Forelimb muscle (tissue), 1 donor: ENCODE results near the gene GNAT2. TPM values are rescaled to one million over a fixed set of nuclear protein-coding genes. Genes with fewer than 3 reads are reported as not detected.
A peak's percentile ranks its signal among the peaks of the same experiment; 100 is the strongest.

Source experiments
- DNase-seq: peaks from one replicate; pipeline ENCODE4 v3.0.0-alpha.2; 2013; ENCODE audit warnings: low read depth
- polyA plus RNA-seq: library from polyadenylated mRNA; unstranded; fragments of 120-200 nt; gene quantifications from one replicate; pipeline ENCODE4 v1.2.1, GENCODE V29; 2013; ENCODE audit not compliant: insufficient read length

GNAT2 gene
- polyA plus RNA-seq, 1 donor = not detected

DNA sequence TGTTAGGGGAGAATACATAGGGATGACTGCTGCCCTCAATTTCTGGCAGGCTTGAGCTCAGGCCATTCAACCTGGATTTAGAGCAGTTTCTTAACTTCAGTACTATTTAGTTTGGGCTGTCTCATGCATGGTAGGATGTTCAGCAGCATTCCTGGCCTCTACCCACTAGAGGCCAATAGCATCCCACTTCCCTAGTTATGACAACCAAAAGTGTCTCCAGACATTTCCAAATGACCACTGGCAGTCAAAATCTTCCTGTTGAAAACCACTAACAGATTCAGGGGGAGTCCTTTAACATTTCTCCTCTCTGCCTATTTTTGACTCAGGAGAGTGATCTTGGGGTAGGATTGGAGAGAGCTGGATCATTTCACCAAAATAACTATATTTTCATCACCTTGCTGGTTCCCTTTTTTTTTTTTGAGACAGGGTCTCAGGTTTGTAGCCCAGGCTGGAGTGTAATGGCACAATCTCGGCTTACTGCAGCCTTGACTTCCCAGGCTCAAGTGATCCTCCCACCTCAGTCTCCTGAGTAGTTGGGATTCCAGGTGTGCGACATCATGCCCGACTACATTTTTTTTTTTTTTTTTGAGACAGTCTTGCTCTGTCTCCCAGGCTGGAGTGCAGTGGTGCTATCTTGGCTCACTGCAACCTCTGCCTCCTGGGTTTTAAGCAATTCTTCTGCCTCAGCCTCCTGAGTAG lies 8.7 kb downstream of the GNAT2 start:
- DNase-seq = no peak

DNA sequence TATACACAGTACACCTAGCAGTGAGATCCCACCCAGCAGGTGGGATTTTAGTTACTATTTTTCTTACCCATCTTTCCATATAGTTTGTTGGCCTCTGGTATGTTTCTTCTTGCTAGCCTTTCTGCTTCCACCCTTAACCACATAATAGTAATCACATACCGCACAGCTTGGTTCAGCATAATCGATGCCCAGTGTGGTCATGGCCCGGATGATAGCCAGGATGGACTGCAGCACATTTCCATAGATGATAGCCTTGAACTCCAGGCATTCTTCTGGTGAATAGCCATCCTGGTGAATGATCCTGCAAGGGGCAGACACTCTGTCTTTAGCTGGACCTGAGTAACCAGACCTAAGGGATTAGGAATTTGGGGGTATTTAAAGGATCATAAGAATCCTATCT lies 9.5 kb downstream of the GNAT2 start:
- DNase-seq = no peak

- DNase-seq = no peak
Observed at GRCh38 chr1:109605381-109605780, 14.0 kb downstream of the GNAT2 start.

GRCh38 chr1:109603229-109603628 lies 16.2 kb downstream of the GNAT2 start:
- DNase-seq = no peak

GRCh38 chr1:109598655-109599054 lies 20.8 kb downstream of the GNAT2 start:
- DNase-seq = no peak

GRCh38 chr1:109598156-109598555 lies 21.3 kb downstream of the GNAT2 start:
- DNase-seq = no peak

DNA sequence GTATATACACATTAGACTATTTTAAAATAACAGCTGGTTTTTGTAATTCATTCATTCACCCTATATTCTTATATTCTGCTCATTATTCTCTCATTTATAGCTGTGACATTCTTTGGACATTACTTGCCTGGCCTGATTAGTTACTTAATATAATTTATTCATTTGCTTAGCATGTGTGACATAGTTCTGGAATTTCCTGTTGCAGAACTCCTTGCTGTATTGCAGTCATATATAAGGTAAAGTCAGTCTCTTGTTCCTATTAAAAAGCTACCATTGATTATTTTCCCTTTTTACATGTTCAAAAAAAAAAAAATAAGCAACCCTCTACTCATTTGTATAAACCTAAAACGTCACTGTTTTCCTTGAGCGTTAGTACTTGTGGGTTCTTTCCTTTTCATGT lies 23.9 kb downstream of the GNAT2 start:
- DNase-seq = no peak

GRCh38 chr1:109592916-109593315 lies 26.5 kb downstream of the GNAT2 start:
- no peak for DNase-seq

GRCh38 chr1:109589679-109590078 lies 29.7 kb downstream of the GNAT2 start:
- DNase-seq = no peak

GRCh38 chr1:109589177-109589576 lies 30.2 kb downstream of the GNAT2 start:
- DNase-seq = no peak

DNA sequence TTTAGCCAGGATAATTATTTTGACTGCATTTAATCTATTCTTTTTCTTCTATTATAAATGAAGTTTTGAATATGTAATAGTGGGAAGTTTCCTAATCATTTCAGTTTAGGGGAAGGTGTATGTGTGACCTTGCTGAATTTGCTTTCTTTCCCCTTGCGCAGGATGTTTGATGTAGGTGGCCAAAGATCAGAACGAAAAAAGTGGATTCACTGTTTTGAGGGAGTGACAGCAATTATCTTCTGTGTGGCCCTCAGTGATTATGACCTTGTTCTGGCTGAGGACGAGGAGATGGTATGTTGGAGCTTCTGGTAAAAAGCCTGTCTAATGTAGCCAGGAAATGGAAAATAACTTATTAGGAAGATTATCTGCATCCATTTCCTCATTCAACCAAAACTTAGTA lies 33.4 kb downstream of the GNAT2 start:
- DNase-seq = no peak

DNA sequence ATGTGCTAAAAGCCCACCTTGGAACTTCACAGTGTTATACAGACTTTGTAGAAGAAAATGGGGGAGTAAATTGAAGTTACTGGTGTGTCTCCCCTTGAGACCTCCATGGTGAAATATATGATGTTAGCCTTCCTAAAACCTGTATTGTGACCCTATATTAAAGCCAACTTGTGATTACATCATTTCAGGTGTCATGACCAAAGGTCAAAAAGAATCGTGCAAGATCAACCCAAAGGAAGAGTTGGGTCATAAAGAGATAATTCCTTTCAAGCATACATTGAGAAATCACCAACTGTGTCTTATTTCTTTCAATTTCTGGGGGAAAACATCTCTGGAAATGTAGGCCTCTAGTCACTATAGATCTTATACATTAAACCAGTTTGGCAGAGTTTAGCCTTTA lies 34.6 kb downstream of the GNAT2 start:
- no peak for DNase-seq

GRCh38 chr1:109582021-109582420 lies 37.4 kb downstream of the GNAT2 start:
- no peak for DNase-seq

- DNase-seq = peak; percentile 5
Observed at GRCh38 chr1:109579491-109579890, 39.9 kb downstream of the GNAT2 start.

DNA sequence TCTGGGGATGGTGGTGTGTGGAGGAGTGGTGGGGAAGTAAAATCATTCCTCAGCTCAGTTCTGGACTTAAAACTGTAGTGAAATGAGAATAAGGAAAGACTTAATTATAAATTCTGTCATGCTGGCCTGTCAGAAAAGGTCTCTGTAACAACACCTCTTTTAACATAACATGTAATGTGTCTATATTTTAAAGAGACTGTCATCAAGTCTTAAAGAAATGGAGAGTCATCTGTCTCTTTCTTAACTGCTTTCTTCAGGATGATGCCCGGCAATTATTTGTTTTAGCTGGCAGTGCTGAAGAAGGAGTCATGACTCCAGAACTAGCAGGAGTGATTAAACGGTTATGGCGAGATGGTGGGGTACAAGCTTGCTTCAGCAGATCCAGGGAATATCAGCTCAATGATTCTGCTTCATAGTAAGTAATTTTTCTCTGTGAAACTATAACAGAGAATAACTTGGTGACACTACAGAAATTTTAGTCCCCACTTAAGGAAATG lies 40.4 kb downstream of the GNAT2 start:
- no peak for DNase-seq

DNA sequence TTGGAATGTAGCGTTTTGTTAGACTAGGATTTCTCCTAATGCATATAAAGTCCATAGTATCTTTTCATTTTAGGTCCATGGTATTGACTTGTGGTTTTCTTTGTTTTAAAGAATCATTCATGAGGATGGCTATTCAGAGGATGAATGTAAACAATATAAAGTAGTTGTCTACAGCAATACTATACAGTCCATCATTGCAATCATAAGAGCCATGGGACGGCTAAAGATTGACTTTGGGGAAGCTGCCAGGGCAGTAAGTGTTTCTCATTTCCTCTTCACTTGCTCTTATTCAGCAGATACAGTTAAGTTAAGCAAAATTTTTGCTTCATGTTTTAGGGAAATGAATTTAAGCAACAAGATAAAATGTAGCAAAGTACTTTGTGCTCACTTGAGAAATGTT lies 45.6 kb downstream of the GNAT2 start:
- DNase-seq = no peak

GRCh38 chr1:109570414-109570813 lies 49.0 kb downstream of the GNAT2 start:
- no peak for DNase-seq

GRCh38 chr1:109569323-109569722 lies 50.1 kb downstream of the GNAT2 start:
- no peak for DNase-seq

DNA sequence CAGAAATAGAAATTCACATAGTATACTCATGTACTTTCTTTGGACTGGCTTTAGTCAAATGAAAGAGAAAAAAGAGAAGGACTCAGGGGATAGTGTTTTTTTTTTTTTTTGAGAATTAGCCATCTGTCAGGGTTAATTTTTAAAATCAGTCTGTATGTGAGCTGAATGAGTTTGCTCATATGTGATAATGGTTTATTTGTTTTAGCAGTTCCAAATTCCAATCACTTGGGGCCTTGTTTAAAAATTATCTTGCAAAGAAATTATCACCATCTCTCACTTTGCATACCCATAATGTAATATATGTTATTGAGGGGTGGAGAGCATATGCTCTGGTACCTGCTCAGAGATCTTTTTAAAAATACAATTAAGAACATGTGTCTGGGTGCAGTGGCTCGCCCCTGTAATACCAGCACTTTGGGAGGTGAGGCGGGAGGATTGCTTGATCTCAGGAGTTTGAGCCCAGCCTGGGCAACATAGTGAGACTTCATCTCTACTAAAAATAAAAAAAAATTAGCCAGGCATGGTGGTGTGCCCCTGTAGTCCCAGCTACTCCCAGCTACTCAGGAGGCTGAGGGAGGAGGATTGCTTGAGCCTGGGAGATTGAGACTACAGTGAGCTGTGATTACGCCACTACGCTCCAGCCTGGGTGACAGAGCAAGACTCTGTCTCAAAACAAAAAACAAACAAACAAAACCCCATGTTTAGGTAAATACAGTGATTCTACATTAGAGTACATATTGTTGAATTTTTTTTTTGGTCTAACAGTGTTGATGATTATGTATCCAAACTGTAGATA lies 51.3 kb downstream of the GNAT2 start:
- no peak for DNase-seq

GRCh38 chr1:109566982-109567381 lies 52.4 kb downstream of the GNAT2 start:
- DNase-seq = no peak

DNA sequence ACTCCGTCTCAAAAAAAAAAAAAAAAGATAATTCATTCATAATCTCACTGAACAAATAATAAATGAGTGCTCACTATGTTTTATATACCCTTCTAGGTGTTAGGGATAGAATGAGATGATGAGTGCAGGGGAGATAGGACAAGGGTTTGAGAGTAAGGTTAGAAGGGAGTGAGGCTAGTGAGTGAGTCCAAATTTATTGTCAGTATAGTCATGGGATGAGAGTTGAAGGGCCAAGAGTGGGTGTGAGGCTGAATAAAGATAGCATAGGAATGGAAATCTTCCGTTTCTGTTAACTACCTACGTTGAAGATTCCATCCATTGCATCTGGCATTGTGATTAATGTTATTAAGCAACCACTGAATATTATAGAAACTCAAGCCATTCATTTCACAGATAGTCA lies 54.2 kb downstream of the GNAT2 start:
- no peak for DNase-seq

DNA sequence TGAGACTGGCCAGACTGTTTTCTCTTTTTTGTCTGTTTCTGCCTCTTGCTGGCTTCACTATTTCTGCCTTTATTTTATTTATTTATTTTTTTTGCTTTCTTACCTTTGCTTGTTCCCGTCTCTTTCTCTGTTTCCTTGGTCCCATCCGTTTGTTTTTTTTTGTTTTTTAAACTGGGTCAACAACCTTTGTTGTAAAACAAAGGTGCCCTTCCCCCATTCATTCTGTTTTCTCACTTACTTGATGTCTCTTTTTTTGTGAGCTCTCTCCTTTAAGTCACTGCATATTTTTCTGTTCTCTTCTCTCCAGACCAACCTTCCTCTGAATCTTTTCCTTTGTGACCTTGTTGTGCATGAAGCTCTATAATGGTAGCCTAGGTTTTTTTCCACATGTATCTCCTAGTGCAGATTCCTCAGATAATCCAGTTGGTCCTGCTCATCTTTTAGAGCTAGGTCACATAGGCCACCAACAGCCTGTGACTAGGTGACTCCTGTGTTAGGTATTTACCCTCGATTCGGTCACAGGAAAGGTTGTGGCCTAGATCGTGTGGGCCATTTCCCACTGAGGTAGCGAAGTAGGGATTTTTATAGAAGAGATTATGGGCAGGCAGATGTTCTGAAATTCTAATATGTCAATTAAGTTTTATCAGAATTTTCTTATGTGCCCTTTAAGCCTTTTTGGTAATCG lies 55.1 kb downstream of the GNAT2 start:
- no peak for DNase-seq

- DNase-seq = no peak
Observed at GRCh38 chr1:109559995-109560394, 59.4 kb downstream of the GNAT2 start.
